HG03103 (cell line): ENCODE results near the gene GRIK4.

Source experiments
- ATAC-seq: cut with Tn5 transposase; IDR thresholded peaks from one replicate; pipeline ENCODE4 v1.9.1; 2021; ENCODE audit warnings: low read depth; ENCODE audit not compliant: unreplicated experiment

The GRIK4 gene

DNA sequence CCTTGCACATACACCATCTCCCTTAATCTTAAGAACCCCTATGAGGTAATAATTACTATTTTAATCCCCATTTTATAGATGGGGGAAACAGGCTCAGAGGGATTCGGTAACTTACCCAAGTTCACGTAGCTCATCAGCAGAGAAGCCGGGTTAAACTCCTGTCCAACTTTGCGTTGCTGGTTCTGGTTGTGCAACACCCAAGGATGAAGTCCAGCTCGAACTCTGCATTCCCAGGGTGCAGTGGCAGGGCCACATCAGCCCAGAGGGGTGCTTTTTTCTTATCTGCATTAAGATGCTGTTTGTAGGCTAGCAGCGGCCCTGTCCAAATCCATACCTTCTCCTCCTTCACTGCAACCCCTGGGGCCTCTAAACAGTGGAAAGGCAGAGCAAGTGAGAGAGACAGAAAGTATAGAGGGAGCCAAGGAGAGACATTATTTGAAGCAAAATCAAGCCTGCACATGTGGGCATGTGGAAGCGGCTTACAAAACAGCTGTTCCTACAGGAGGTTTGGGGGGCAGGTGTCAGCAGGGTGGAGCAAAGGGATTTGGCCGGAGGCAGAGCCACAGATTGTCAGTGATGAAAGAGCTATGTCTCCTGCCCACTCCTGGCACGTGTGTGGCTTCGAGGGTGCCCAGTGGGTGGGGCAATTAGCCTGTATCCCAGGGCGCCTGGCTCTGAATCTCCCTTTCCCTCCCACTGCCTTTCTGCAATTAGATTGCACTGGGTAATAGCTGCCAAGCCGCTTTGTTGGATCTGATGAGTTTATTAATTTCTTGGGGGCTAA lies 382.8 kb downstream of the GRIK4 start:
- ATAC-seq = no peak

DNA sequence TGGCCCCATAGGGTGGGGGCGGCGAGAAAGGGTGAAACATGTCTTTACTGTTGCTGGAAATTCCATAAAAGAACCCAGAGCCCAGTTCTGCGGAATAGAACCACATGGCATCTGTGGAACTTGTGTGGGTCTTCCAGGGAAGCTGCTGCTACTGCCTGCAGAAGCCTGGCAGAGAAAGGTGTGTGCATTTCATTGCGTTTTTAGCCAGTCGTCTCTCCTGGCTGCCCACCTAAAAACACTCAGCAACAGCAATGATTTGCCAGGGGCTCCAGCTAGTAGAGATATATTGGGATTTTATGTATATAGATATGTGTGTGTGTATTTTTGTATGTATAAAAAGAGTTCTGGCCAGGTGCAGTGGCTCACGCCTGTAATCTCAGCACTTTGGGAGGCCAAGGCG lies 385.1 kb downstream of the GRIK4 start:
- ATAC-seq = no peak

GRCh38 chr11:120898568-120898967 lies 387.0 kb downstream of the GRIK4 start:
- ATAC-seq = no peak

GRCh38 chr11:120899720-120900119 lies 388.2 kb downstream of the GRIK4 start:
- ATAC-seq = no peak

DNA sequence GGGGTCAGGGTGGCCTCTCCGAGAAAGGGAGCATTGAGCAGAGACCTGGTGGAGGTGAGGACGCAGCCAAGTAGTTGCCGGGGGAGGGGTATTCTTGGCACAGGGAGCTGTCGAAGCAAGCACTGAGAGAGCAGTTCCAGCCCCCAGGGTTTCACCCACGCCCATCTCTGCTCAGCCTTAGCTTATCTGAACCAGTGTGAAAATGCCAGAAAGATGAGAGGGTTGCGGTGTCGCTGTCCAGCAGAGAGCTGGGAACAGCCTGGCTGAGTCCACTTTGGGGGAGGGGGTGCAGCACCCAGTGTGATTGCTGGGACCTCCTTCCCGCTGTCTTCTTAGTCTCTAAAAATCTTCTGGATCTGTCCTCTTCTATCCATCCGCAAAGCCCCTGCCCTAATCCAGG lies 389.1 kb downstream of the GRIK4 start:
- ATAC-seq = no peak

GRCh38 chr11:120903686-120904085 lies 392.1 kb downstream of the GRIK4 start:
- ATAC-seq = no peak

- no peak for ATAC-seq
Measured at GRCh38 chr11:120904116-120904515, 392.6 kb downstream of the GRIK4 start.

DNA sequence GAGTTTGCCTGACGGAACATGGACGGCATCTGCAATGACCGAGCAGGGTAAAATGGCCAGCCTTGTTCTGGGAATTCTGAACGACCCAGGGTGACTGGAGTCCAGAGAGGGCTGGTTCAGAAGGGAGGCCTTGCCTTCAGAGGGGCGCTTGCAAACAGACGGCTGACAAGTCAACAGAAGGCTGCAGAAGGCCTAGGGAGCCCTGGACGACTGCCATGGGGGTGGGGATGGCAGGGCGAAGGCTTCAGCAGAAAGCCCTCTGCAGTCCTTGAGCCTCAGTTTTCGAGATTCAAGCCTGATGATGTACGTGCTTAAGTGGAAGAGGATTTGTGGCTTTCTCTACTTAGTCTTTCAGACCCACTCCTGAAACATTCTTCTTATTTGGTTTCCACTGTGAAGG lies 395.2 kb downstream of the GRIK4 start:
- ATAC-seq = no peak

GRCh38 chr11:120907971-120908370 lies 396.4 kb downstream of the GRIK4 start:
- ATAC-seq = no peak

DNA sequence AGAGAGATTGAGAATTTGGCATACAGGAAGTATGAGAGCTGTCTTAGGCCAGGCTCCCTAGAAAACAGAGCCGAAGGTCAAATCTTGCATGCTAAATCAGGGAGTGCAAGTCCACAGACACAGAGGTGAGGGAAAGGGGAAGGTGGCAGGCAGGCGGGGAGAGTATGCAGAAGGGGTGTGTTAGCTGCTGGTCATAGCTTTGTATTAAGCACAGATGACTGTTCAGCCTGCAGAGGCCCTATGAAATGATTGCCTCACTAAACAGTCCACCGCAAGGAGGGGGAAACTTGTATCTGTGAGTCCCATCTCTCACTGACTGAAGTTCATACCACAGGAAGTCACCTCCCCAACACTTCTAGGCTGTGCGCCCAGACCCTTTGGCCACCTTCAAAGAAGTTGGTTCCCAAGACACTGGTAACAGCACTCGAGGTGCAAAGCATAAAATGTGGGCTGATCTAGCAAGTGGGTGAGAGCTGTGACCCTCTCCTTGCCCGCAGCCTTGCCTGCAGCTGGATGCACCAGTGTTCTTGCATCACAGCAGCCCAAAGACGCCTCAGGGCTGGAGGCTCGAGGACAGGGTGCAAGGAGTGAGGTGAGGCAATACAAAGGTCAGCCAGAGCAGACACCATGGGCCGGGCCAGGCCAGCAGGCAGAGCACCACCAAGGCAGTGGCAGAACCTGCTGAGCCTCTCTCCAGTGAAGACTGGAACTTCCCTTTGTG lies 397.1 kb downstream of the GRIK4 start:
- ATAC-seq = no peak

- no peak for ATAC-seq
Measured at GRCh38 chr11:120909676-120910416, 398.3 kb downstream of the GRIK4 start.

- ATAC-seq = no peak
Measured at GRCh38 chr11:120911943-120912342, 400.4 kb downstream of the GRIK4 start.

- no peak for ATAC-seq
Measured at GRCh38 chr11:120912504-120912903, 401.0 kb downstream of the GRIK4 start.

GRCh38 chr11:120912915-120913314 lies 401.4 kb downstream of the GRIK4 start:
- ATAC-seq = no peak

GRCh38 chr11:120914021-120914420 lies 402.5 kb downstream of the GRIK4 start:
- ATAC-seq = no peak

DNA sequence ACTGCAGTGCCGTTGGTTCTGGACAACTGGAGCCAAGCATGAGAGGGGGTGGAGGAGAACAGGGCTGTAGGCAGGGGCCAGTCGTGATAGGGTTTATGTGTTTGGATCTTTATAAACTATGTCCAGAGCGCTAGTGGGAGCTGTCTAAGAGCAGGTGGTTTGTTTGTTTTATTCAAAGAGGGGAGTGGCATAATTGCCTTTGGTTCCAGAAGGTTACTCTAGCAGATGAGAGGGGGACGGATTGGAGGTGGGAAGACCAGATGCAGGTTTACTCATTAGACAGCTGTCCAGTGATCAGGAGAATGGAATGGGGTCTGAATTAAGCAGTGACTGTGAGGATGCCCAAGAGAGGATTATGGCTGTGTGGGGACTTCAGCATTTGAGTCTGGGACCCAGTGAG lies 403.1 kb downstream of the GRIK4 start:
- no peak for ATAC-seq

GRCh38 chr11:120917559-120918239 lies 406.2 kb downstream of the GRIK4 start:
- no peak for ATAC-seq

- no peak for ATAC-seq
Measured at GRCh38 chr11:120918257-120918656, 406.7 kb downstream of the GRIK4 start.

DNA sequence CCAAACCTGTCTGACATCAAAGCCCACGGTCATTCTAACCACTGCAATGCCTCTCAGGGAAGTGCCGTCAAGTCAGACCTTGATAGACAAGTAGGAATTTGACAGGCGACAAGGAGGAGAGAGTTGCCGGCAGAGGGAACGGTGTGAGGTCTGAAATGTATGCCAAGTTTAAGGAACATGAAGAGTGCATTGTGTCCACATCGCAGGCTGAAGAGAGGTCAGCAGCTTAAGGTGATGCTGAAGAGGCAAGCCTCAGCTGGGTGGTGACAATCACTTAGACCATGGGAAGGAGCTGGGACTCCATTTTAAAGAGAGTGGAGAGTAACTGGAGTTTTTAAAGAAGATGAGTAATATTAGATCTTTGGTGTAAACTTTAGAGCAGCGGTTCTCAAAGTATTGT lies 407.5 kb downstream of the GRIK4 start:
- ATAC-seq = no peak

DNA sequence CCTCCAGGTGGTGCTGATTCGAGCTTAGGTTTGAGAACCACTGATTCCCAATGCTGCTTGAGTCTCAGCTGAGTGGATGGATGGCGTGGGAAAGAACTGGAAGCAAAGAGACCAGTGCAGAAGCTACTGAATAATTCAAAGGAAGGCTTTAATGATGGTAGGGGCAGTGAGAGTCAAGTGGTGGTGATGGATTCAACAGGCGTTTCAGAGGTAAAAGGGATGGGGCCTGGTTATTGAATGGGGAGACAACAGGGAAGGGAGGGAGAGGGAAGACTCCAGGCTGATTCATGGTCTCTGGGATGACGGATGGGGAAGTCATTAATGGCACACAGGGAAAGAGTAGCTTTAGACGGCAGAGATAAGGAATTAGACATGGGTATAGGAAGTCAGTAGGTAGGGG lies 408.0 kb downstream of the GRIK4 start:
- no peak for ATAC-seq
